Osteocyte (in vitro differentiated cells): ENCODE data around the gene GPHB5. TPM values are rescaled to one million over a fixed set of nuclear protein-coding genes. Genes with fewer than 3 reads are reported as not detected.
A peak's percentile ranks its signal among the peaks of the same experiment; 100 is the strongest.

Experiments used
- DNase-seq: peaks from one replicate; pipeline ENCODE4 v3.0.0; 2021; ENCODE audit warnings: mixed read lengths; ENCODE audit not compliant: unreplicated experiment; ENCODE audit errors: extremely low spot score
- H3K27ac Mint-ChIP-seq: one replicate; pipeline ENCODE4 v1.8.0; 2021; ENCODE audit warnings: mild to moderate bottlenecking, mixed read lengths; ENCODE audit not compliant: unreplicated experiment
- H3K27me3 Mint-ChIP-seq: one replicate; pipeline ENCODE4 v1.8.0; 2021; ENCODE audit warnings: mixed read lengths; ENCODE audit not compliant: unreplicated experiment
- H3K36me3 Mint-ChIP-seq: one replicate; pipeline ENCODE4 v1.8.0; 2021; ENCODE audit warnings: mixed read lengths; ENCODE audit not compliant: unreplicated experiment
- H3K4me1 Mint-ChIP-seq: one replicate; pipeline ENCODE4 v1.8.0; 2021; ENCODE audit warnings: mixed read lengths; ENCODE audit not compliant: unreplicated experiment
- H3K4me3 Mint-ChIP-seq: one replicate; pipeline ENCODE4 v1.8.0; 2021; ENCODE audit warnings: mild to moderate bottlenecking, moderate library complexity, mixed read lengths; ENCODE audit not compliant: unreplicated experiment
- H3K9me3 Mint-ChIP-seq: one replicate; pipeline ENCODE4 v1.8.0; 2021; ENCODE audit warnings: mixed read lengths; ENCODE audit not compliant: unreplicated experiment
- long read RNA-seq: library from polyadenylated mRNA; unstranded; transcript quantifications from one replicate; pipeline ENCODE4 v2.0.0, GENCODE V29; 2021
- total RNA-seq: library from RNA; stranded (reverse); gene quantifications from 2 replicates; pipeline ENCODE4 v1.2.1, GENCODE V29; 2021
- TF ChIP-seq, protein P1 (sequence below): fragments of 200-600 bp; sonication (generic); IDR thresholded peaks from 2 replicates; pipeline ENCODE4 v1.5.0; 2021; ENCODE audit warnings: antibody characterized with exemption, mild to moderate bottlenecking, moderate library complexity

Gene GPHB5, protein sequence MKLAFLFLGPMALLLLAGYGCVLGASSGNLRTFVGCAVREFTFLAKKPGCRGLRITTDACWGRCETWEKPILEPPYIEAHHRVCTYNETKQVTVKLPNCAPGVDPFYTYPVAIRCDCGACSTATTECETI
- total RNA-seq: not detected in 2 replicates
- long read RNA-seq: 0 reads

DNA sequence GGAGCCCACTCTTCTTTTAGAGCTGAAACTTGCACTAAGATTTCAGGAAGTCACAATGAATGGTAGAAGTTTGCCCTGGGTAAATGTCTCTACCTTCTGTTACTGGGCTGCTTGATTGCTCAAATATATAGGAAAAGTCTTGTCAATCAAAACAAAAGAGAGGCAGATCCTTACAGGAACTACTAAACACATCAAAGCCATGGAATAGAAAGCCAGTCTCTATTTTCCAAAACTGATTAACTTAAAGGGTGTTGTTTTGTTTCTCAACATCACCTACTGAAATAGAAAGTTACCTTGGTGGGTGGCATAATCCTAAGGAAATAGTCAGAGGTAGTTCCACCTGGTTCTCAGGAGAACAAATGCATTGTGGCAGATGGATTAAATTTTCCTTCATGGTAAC lies at the start of gene GPHB5:
Gene GPHB5 (minus strand): TSS at position 101 of the 400 bp plus-strand sequence. CDS start 1,086 bp downstream, outside the sequence.
- Mint-ChIP-seq H3K36me3 (no peaks in the 10 kb centered on the region), H3K4me3 (no peak within 1 kb of the TSS), H3K9me3 (no peaks in the 10 kb centered on the region), H3K4me1 (no peaks in the 10 kb centered on the region), H3K27me3 (peaks cover 28% of the 10 kb centered on the region), H3K27ac (no peak within 1 kb of the TSS)
- no peak for DNase-seq
- TF ChIP-seq, protein P1, sequence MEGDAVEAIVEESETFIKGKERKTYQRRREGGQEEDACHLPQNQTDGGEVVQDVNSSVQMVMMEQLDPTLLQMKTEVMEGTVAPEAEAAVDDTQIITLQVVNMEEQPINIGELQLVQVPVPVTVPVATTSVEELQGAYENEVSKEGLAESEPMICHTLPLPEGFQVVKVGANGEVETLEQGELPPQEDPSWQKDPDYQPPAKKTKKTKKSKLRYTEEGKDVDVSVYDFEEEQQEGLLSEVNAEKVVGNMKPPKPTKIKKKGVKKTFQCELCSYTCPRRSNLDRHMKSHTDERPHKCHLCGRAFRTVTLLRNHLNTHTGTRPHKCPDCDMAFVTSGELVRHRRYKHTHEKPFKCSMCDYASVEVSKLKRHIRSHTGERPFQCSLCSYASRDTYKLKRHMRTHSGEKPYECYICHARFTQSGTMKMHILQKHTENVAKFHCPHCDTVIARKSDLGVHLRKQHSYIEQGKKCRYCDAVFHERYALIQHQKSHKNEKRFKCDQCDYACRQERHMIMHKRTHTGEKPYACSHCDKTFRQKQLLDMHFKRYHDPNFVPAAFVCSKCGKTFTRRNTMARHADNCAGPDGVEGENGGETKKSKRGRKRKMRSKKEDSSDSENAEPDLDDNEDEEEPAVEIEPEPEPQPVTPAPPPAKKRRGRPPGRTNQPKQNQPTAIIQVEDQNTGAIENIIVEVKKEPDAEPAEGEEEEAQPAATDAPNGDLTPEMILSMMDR: no peak

DNA sequence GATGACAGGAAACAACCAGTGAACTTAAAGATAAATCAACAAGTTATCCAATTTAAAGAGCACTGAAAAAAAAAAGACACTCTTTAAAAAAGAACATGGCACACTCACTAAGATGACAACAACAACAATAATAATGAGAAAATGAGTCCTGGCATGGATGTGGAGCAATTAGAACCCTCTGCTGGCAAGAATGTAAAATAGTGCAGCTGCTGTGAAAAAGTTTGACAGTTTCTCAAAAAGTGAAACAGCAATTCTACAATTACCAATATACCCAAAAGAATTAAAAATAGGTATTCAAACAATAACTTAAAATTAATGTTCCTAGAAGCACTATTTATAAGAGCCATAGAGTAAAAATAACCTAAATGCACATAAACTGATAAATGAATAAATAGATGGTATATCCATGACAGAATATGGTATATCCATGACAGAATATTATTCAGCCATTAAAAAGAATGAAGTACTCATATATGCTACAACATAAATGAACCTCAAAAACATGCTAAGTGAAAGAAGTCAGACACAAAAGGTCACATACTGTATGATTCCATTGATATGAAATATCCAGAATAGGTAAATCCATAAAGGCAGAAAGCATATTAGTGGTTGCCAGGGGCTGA lies 49.1 kb upstream of the GPHB5 start:
- Mint-ChIP-seq H3K9me3 (peaks cover 32% of the 10 kb centered on the region), H3K36me3 (peaks cover 23% of the 10 kb centered on the region), H3K27ac (no peak overlapping the region), H3K4me1 (peaks cover 3% of the 10 kb centered on the region), H3K27me3 (no peaks in the 10 kb centered on the region), H3K4me3 (no peak overlapping the region)
- no peak for DNase-seq
- TF ChIP-seq, protein P1: peak; percentile 13

DNA sequence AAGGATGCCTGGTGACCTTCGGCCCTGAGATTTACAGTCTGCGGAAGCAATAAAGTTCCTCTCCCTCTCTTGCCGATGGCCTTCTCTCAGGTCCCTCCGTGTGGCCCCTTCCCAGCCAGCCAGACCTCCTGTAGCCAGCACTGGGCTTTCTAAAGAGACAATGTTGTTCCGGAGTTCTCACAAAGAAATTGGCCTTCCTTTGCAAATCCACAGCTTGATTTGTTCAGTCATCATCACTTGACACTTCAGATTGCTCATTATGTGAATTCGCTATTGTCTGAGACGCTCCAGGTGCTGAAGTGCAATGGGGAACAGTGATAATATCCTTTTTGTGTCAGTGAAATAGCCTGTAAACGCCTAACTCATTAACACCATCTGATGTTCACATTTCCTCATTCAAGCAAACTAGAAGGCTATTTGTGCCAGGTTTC lies 43.7 kb upstream of the GPHB5 start:
- TF ChIP-seq, protein P1: no peak
- no peak overlapping the region for H3K4me3 Mint-ChIP-seq
- no peaks in the 10 kb centered on the region for H3K27me3 Mint-ChIP-seq
- no peak for DNase-seq
- peaks cover 7% of the 10 kb centered on the region for H3K36me3 Mint-ChIP-seq
- no peak overlapping the region for H3K27ac Mint-ChIP-seq
- H3K4me1 Mint-ChIP-seq: no peaks in the 10 kb centered on the region
- H3K9me3 Mint-ChIP-seq: peaks cover 22% of the 10 kb centered on the region

DNA sequence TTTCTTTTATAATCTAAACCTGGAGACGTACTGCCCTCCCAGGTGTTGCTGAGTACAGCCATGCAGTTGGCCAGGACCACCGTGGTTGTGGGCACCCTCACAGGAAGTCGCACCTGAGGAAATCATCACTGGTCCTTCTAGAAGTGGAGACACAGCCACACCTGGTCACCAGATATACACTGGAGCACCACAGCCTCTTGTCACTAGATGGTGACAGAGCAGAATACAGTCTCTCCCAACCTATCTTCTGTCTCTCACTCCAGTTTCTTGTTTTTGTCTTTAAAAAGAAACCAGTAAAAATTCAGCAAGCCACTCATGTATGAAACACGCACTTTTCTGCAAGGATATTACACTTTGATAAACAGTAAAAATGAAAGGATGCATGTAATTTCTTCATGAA lies 43.1 kb upstream of the GPHB5 start:
- TF ChIP-seq, protein P1: no peak

DNA sequence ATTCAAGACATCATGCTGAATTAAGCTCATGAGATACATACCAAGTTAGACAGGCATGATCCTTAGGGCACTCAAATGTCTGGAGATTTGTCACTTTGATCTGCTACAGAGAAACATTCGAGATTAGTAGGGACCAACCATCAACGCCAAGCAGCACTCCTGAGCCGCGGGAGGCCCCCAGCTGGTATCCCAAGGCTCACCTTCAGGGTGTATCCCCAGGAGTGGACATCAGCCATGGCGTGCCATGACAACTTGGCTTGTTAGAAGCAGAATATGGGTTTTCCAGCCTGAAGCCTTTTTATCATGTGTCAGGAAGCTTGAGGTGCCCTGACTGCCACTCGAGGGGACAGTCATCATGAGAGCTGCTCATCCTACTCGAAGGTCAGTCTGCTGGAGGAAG lies 39.1 kb upstream of the GPHB5 start:
- no peaks in the 10 kb centered on the region for H3K36me3 Mint-ChIP-seq
- H3K27ac Mint-ChIP-seq: no peak overlapping the region
- TF ChIP-seq, protein P1: no peak

More for the DNA sequence above, 43.1 kb upstream of the GPHB5 start:
- Mint-ChIP-seq H3K27me3 (peaks cover under 1% of the 10 kb centered on the region), H3K4me1 (no peaks in the 10 kb centered on the region), H3K9me3 (peaks cover 22% of the 10 kb centered on the region), H3K4me3 (no peak overlapping the region), H3K27ac (no peak overlapping the region), H3K36me3 (peaks cover 7% of the 10 kb centered on the region)
- DNase-seq: no peak

More for the DNA sequence above, 39.1 kb upstream of the GPHB5 start:
- H3K4me1 Mint-ChIP-seq: no peaks in the 10 kb centered on the region
- no peak overlapping the region for H3K4me3 Mint-ChIP-seq
- DNase-seq: no peak
- H3K27me3 Mint-ChIP-seq: peaks cover 12% of the 10 kb centered on the region
- no peaks in the 10 kb centered on the region for H3K9me3 Mint-ChIP-seq
